Stimulated activated effector memory CD8-positive, alpha-beta T cell treated with anti-CD3 and anti-CD28 coated beads, Interleukin-12 subunit alpha, Interleukin-12 subunit beta, amount 100 ng/mL, for 72 hours (primary cell): Measurements from ENCODE around the gene ITGB5.
A peak's percentile ranks its signal among the peaks of the same experiment; 100 is the strongest.

Experiments used
- ATAC-seq: fragments of 150-1000 bp; cut with Tn5 transposase; 2 replicates; pipeline ENCODE4 v1.10.0; 2021
- DNase-seq, 2 donors: peaks; one replicate each; pipeline ENCODE4 v3.0.0; 2021 to 2022; ENCODE audit warnings: low spot score in 2 of 2
- H3K27ac Mint-ChIP-seq: one replicate; pipeline ENCODE4 v1.8.0; 2022; ENCODE audit warnings: mild to moderate bottlenecking, mixed read lengths
- H3K36me3 Mint-ChIP-seq: one replicate; pipeline ENCODE4 v1.8.0; 2022; ENCODE audit warnings: mild to moderate bottlenecking, mixed read lengths
- H3K4me1 Mint-ChIP-seq: one replicate; pipeline ENCODE4 v1.8.0; 2022; ENCODE audit warnings: mixed read lengths
- H3K4me3 Mint-ChIP-seq: one replicate; pipeline ENCODE4 v1.8.0; 2022; ENCODE audit warnings: mild to moderate bottlenecking, mixed read lengths
- H3K9me3 Mint-ChIP-seq: one replicate; pipeline ENCODE4 v1.8.0; 2022; ENCODE audit warnings: mixed read lengths

Gene ITGB5

GRCh38 chr3:124887177-124887931, at the start of gene ITGB5:
TSS of gene ITGB5 (minus strand) at chr3:124887365. CDS start at chr3:124887000, 365 bp downstream.
- Mint-ChIP-seq H3K9me3 (no peaks in the 10 kb centered on the region), H3K27ac (no peak within 1 kb of the TSS), H3K36me3 (no peaks in the 10 kb centered on the region), H3K4me1 (peaks cover 7% of the 10 kb centered on the region), H3K4me3 (peak within 1 kb of the TSS; percentile 64)
- DNase-seq (peak; percentile 26 to 59), ATAC-seq (peak; percentile 79)

- no peak overlapping the region for H3K4me3 Mint-ChIP-seq
- DNase-seq (no peak), ATAC-seq (no peak)
- H3K4me1 Mint-ChIP-seq = no peaks in the 10 kb centered on the region
- no peaks in the 10 kb centered on the region for H3K9me3 Mint-ChIP-seq
- no peak overlapping the region for H3K27ac Mint-ChIP-seq
- no peaks in the 10 kb centered on the region for H3K36me3 Mint-ChIP-seq
Measured at GRCh38 chr3:124935794-124936542, 48.8 kb upstream of the ITGB5 start.

GRCh38 chr3:124935264-124935663, 48.1 kb upstream of the ITGB5 start:
- no peak for ATAC-seq
- no peak for DNase-seq
- H3K4me3 Mint-ChIP-seq = no peak overlapping the region
- H3K27ac Mint-ChIP-seq = no peak overlapping the region
- H3K36me3 Mint-ChIP-seq = no peaks in the 10 kb centered on the region
- no peaks in the 10 kb centered on the region for H3K9me3 Mint-ChIP-seq
- H3K4me1 Mint-ChIP-seq = no peaks in the 10 kb centered on the region

- Mint-ChIP-seq H3K4me3 (no peak within 1 kb of the TSS), H3K9me3 (no peaks in the 10 kb centered on the region), H3K36me3 (no peaks in the 10 kb centered on the region), H3K4me1 (no peaks in the 10 kb centered on the region), H3K27ac (no peak within 1 kb of the TSS)
- DNase-seq (no peak), ATAC-seq (no peak)
Measured at GRCh38 chr3:124934577-124934976, 47.4 kb upstream of the ITGB5 start, which contains the start of gene MUC13. TSS of gene MUC13 (minus strand) at chr3:124934751. CDS start at chr3:124934712, 39 bp downstream.

GRCh38 chr3:124928333-124929202, 41.4 kb upstream of the ITGB5 start:
- Mint-ChIP-seq H3K4me1 (peaks cover 6% of the 10 kb centered on the region), H3K9me3 (no peaks in the 10 kb centered on the region), H3K36me3 (no peaks in the 10 kb centered on the region), H3K4me3 (no peak overlapping the region), H3K27ac (no peak overlapping the region)
- DNase-seq (peak; percentile 31 to 67), ATAC-seq (peak; percentile 67)

GRCh38 chr3:124927574-124928045, 40.4 kb upstream of the ITGB5 start:
- peak; percentile 62 for ATAC-seq
- H3K36me3 Mint-ChIP-seq = no peaks in the 10 kb centered on the region
- H3K4me1 Mint-ChIP-seq = peaks cover 6% of the 10 kb centered on the region
- no peaks in the 10 kb centered on the region for H3K9me3 Mint-ChIP-seq
- no peak overlapping the region for H3K27ac Mint-ChIP-seq
- DNase-seq = no peak
- no peak overlapping the region for H3K4me3 Mint-ChIP-seq

GRCh38 chr3:124926426-124927101, 39.4 kb upstream of the ITGB5 start:
- Mint-ChIP-seq H3K4me1 (peaks cover 6% of the 10 kb centered on the region), H3K36me3 (no peaks in the 10 kb centered on the region), H3K27ac (no peak overlapping the region), H3K9me3 (no peaks in the 10 kb centered on the region), H3K4me3 (no peak overlapping the region)
- no peak for DNase-seq
- no peak for ATAC-seq

GRCh38 chr3:124924741-124925140, 37.6 kb upstream of the ITGB5 start:
- no peak overlapping the region for H3K4me3 Mint-ChIP-seq
- H3K27ac Mint-ChIP-seq = no peak overlapping the region
- ATAC-seq = no peak
- no peak for DNase-seq
- H3K36me3 Mint-ChIP-seq = no peaks in the 10 kb centered on the region
- H3K4me1 Mint-ChIP-seq = peaks cover 6% of the 10 kb centered on the region
- no peaks in the 10 kb centered on the region for H3K9me3 Mint-ChIP-seq

GRCh38 chr3:124923833-124924232, 36.7 kb upstream of the ITGB5 start:
- Mint-ChIP-seq H3K4me1 (peaks cover 6% of the 10 kb centered on the region), H3K27ac (no peak overlapping the region), H3K9me3 (no peaks in the 10 kb centered on the region), H3K36me3 (no peaks in the 10 kb centered on the region), H3K4me3 (no peak overlapping the region)
- no peak for ATAC-seq
- no peak for DNase-seq

- DNase-seq = no peak
- no peak for ATAC-seq
- H3K9me3 Mint-ChIP-seq = no peaks in the 10 kb centered on the region
- no peak overlapping the region for H3K4me3 Mint-ChIP-seq
- H3K27ac Mint-ChIP-seq = no peak overlapping the region
- H3K4me1 Mint-ChIP-seq = no peaks in the 10 kb centered on the region
- no peaks in the 10 kb centered on the region for H3K36me3 Mint-ChIP-seq
Measured at GRCh38 chr3:124920718-124921117, 33.6 kb upstream of the ITGB5 start.

- Mint-ChIP-seq H3K27ac (no peak overlapping the region), H3K4me3 (no peak overlapping the region), H3K36me3 (no peaks in the 10 kb centered on the region), H3K4me1 (no peaks in the 10 kb centered on the region), H3K9me3 (no peaks in the 10 kb centered on the region)
- ATAC-seq = no peak
- no peak for DNase-seq
Measured at GRCh38 chr3:124919756-124920155, 32.6 kb upstream of the ITGB5 start.

- H3K4me1 Mint-ChIP-seq = no peaks in the 10 kb centered on the region
- no peak for DNase-seq
- ATAC-seq = no peak
- no peak overlapping the region for H3K27ac Mint-ChIP-seq
- H3K4me3 Mint-ChIP-seq = no peak overlapping the region
- no peaks in the 10 kb centered on the region for H3K36me3 Mint-ChIP-seq
- no peaks in the 10 kb centered on the region for H3K9me3 Mint-ChIP-seq
Measured at GRCh38 chr3:124918524-124918923, 31.4 kb upstream of the ITGB5 start.

- Mint-ChIP-seq H3K36me3 (no peaks in the 10 kb centered on the region), H3K4me3 (no peak overlapping the region), H3K27ac (no peak overlapping the region), H3K4me1 (no peaks in the 10 kb centered on the region), H3K9me3 (no peaks in the 10 kb centered on the region)
- DNase-seq = no peak
- ATAC-seq = no peak
Measured at GRCh38 chr3:124916837-124917409, 29.8 kb upstream of the ITGB5 start.

GRCh38 chr3:124915254-124915653, 28.1 kb upstream of the ITGB5 start:
- Mint-ChIP-seq H3K27ac (no peak overlapping the region), H3K9me3 (no peaks in the 10 kb centered on the region), H3K4me1 (no peaks in the 10 kb centered on the region), H3K36me3 (no peaks in the 10 kb centered on the region), H3K4me3 (no peak overlapping the region)
- no peak for ATAC-seq
- DNase-seq = no peak
